Hepatocyte (in vitro differentiated cells): ENCODE data around the gene MASP1.

ENCODE experiments used
- EZH2 ChIP-seq: fragments of 200-600 bp; sonication (generic); IDR thresholded peaks from 2 replicates; pipeline ENCODE4 v1.6.1; 2016; ENCODE audit warnings: antibody characterized with exemption, mild to moderate bottlenecking, borderline replicate concordance
- TF ChIP-seq, protein P1 (sequence below): fragments of 200-600 bp; sonication (generic); IDR thresholded peaks from 2 replicates; pipeline ENCODE4 v1.5.1; 2016; ENCODE audit warnings: antibody characterized with exemption, mild to moderate bottlenecking; ENCODE audit not compliant: poor library complexity

DNA sequence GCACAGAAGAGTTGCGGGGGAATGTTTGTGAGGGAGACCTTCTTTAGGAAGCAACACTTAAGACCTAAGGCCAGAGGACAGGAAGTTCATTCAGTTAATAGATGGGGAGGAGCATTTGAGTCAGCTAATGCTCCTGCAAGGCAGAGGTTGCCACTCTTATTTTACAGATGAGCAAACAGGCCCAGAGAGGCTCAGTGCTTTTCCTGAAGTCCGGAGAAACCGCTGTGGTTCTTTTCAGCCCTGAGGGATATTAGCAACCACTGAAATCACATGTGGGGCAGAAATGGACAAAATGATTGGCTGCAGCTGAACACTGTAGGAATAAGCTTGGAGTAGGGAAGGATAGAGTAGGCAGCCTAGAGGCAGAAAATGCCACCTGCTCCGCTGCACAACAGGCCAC is 43.4 kb upstream of the MASP1 start:
- TF ChIP-seq, protein P1, sequence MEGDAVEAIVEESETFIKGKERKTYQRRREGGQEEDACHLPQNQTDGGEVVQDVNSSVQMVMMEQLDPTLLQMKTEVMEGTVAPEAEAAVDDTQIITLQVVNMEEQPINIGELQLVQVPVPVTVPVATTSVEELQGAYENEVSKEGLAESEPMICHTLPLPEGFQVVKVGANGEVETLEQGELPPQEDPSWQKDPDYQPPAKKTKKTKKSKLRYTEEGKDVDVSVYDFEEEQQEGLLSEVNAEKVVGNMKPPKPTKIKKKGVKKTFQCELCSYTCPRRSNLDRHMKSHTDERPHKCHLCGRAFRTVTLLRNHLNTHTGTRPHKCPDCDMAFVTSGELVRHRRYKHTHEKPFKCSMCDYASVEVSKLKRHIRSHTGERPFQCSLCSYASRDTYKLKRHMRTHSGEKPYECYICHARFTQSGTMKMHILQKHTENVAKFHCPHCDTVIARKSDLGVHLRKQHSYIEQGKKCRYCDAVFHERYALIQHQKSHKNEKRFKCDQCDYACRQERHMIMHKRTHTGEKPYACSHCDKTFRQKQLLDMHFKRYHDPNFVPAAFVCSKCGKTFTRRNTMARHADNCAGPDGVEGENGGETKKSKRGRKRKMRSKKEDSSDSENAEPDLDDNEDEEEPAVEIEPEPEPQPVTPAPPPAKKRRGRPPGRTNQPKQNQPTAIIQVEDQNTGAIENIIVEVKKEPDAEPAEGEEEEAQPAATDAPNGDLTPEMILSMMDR = no peak
- TF ChIP-seq EZH2 = no peak
